ENCODE results near the gene NCK1.
A peak's percentile ranks its signal among the peaks of the same experiment; 100 is the strongest.

The NCK1 gene

DNA sequence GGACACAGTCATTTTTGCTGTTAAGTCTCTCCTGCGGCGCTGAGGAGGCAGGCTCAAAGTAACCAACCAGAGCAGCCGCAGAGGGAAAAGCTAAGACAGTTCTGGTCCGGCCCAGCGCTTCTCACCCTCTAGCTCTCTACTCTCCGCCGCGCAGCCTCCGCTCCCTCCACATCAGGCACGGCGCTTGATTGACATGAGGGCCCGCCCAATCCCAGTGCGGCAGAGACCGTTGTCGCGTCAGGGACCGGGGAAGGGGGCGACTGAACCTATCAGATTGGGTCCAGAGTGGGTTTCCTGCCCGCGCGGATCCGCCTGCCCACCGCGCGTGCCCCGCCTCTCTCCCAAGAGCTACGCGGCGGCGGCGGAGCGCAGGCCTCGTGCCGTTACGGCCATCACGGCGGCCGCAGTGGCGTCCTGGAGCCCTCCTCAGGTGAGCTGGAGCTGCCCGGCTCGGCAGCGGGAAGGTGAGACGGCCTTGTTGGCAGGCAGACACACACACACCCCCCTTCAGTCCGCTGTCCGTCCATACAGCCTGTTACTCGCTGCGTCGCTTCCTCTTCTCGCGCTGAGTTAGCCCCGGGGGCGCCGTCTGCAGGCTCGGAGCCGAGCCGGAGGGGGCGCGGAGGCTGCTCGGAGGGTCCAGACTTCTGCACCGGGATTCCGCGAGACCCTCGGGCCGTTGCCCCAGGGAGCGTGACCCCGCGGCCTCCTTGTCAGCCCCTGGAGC lies at the start of gene NCK1:
Gene NCK1, plus strand, starts transcription at position 319 of the 727 bp plus-strand sequence. CDS start 65,794 bp downstream, outside the sequence.
- DNase-seq, result peak; percentile 99

DNA sequence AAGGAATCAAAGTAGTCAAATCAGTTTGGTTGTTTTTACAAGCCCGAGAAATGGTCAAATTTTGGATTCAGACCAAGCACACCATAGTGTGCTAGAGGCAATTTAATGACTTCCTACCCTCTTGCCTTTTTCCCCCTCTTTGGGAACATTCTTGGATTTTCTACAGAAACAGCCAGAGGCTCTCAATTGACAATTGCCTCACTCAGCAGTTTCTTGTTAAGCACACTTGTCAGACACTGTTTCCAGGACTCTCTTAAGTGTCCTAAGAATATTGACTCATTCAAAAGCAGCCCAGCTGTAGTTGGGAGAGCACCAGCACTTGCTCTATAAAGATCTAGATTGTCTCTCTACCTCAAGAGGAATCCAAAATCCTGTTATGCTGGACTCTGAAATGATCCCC lies 44.6 kb upstream of the NCK1 start:
- DNase-seq, result no peak

DNA sequence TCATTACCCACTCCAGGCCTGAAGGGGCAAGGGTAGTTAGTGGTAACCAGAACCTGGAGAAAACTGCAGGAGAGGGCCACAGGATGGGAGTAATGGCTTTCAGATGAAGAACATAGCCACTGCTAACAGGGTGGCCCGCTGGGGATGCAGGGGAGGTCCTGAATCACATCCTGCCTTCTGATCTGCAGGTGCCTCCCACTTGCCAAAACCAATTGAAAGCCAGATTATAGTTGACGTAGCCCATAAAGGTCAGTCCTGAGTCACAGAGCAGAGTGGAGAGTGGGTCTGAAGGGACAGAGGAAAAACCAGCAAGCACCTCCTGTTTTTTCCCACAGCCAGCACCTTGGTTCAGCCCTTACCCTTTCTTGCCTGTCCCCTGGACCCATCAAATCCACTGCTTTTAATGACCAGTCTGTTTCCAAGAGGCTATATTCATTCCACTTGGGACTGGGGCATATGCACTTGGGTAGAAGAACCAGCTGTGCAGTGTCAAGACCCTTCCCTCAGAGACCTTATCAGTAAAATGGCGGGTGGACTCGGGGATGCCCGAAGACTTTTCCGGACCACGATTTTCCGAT lies 43.7 kb upstream of the NCK1 start:
- DNase-seq, result no peak

DNA sequence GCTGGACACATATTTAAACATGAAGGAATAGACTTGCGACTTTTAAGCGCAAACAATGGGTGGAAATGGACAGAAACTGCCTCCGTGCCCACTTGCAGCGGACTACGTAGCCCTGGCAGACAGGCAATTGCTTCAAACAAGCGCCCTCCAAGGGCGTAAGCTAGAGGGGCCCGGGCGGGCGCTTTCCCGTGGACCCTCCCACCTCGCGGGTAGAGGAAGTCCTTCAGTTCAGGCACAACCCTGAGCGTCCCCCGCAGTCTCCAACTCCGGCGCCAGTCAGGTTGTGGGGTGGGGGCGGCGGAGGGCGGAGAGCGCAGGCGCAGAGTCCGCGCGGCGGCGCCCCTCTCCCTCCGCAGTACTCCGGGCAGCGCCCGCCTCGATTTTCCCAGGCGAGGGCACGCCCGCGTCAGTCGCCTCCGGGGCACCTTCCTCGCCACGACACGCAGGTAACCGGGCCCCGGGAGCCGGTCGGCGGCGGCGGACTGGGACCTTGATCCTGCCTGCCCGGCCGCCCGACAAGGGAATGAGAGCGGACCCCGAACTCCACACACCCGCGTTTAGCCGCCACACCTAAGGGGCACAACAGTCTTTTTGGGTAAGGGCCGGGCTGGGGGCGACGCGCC lies 43.1 kb upstream of the NCK1 start, which contains the start of gene SLC35G2:
Gene SLC35G2, plus strand, starts transcription at position 358 of the 623 bp plus-strand sequence. CDS start 35,335 bp downstream, outside the sequence.
- peak; percentile 71 for DNase-seq

DNA sequence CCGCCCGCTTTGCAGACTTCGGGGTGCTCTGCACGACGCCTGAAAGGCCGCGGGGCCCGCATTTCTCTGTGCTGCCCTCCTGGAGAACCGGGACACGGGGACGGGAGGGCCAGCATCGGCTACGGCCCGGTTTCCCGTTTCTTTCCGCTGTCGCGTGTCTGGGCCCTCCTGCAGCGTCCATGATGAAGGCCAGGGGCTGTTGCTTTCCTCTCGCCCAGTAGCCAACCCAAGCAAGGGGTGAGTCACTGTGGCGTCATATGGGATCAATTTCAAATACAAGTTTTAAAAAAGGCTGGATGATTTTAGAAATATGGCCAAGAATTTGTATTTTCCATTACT lies 42.6 kb upstream of the NCK1 start:
- DNase-seq, result peak; percentile 63

DNA sequence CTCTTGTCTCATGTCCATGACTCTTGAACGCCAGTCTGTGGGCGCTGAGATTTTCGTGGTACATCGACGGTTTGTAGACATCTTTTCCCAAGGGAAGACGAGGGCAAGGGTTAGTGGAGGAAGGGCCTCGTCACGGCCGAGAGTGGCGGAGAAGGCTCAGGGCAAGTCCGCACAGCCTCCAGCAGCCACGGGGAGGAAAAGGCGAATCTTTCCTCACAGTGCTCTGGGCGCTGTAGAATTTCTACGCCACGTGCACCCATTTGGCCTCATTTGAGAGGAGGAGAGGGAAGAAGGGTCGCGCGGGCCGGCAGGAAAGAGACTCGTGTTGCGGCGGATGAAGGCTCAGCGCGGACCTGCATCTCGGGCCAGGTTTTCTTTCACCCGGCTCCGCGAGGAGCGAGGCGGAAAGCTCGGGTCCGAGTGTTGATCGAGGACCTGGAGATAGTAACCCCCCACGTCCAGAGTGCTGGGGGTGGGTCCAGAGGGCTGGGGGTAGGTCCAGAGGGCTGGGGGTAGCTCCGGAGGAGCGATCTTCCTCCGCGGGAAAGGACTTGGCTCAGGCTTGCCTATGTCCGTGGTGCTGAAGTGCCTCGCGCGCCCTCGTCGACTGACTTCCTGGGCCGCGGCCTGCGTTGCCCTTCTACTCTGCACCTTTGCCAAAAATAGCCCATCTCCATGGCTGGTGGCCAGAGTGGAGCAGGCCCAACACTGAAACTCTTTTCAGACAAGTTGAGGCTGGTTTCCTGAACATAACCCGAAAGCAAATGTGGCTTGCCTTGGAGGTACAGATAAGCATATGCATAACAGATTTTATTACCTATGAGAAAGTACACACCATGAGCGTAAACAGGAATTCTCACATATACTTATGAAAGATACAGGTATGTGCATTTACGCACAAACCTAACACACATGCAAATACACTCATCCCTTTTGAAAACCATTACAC lies 42.0 kb upstream of the NCK1 start:
- peak; percentile 75 for DNase-seq

DNA sequence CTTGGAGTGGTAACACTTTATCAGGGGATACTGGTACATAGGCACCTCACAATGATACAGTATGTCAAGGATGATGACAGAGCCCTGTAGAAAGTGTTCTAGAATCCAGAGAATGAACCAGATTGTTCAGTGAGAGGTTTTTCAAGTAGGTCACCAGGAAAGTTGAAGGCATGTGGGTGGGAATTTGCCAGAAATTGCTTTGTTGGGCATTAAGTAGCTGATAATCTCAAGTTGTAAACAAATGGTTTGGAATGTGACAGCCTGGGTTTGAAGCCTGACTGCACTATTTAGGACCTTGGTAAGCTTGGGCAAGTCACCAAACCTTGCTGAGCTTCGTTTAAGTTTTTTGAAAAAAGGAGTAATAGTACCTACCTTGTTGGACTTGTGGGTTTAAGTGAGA lies 30.5 kb upstream of the NCK1 start:
- no peak for DNase-seq

DNA sequence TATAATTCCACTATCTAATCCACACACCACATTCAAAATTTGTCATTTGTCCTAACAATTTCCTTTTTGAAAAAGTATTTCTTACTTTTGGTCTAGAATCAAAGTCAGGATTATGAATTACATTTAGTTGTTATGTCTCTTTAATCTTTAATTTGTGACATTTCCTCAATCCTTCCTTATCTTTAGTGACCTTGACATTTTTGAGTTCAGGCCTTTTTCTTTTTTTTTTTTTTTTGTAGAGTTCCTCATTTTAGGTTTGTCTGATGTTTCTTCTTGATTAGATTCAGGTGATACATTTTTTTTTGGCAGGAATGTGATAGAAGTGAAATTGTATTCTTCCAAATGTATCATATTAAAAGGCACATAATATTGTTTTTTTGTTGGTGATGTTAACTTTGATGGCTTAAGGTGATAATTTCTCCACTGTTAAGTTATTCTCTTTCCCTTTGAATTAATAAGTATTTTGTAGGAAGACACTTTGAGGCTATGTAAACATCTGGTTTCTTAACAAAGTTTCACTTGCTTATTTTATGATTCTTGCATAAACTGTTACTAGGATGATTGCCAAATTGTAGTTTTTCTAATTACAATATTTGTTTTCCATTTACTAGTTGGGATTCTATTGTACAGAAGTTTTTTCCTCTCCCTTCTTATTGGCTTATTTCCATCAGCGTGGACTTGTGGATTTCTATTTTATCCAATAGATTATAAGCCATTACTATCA lies 26.8 kb upstream of the NCK1 start:
- DNase-seq, result no peak

DNA sequence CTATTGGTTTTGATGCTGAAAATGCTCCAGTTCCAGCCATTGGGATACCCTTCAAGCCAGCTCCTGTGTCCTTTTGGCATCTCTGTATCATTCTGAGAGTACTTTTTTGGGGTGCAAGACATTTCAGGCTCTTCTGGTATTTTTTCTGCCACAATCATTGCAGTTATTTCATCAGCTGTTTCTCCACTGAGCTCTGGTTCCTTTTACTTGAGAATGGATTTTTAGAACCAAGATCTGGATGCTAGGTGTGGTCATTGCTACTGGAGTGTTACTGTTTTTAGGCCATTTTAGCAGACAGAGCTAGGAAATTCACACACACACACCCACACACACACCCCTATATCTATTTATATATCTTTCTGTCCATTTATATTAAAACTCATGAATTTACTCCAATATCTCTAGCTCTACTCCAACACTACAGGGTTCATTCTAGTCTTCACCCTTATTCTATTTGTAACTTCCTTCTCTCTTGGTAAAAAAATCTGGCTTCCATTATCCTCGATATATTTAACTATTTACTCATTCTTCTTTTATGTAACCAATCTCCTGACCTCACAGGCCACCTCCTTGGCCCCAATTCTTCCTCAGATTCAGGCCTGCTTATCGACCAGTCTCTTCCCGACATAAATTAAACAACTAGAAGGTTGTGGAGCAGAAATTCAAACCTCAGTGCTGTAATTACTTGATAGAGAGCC lies 26.0 kb upstream of the NCK1 start:
- DNase-seq, result no peak

DNA sequence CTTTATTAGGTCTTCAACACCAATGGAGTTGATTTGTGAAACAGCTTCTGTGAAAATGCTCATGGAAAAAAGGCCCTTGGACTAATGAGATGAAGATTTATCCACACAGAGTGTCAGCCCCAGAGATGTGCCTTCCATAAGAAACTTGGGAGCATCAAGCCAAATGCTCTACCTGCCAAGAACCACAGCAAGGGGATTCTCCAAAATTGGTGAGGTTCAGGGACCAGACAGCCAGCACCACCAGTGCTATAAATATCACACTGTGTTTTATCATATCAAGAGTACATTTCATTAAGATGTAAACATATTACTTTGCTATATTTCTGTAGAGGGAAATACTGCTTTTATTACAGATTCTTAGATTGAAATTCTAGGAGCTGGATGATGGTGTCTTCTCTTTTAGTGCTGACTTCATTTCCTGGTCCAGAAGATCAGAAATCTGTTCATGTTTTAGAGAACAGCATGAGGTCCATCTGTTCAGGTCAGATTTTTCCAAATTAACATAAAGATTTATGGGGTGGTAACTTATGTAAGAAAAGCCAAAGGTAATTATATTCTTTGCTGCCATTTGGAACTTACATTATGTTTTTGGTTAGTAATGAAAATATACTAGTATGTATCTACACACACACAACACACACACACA lies 25.4 kb upstream of the NCK1 start:
- no peak for DNase-seq

DNA sequence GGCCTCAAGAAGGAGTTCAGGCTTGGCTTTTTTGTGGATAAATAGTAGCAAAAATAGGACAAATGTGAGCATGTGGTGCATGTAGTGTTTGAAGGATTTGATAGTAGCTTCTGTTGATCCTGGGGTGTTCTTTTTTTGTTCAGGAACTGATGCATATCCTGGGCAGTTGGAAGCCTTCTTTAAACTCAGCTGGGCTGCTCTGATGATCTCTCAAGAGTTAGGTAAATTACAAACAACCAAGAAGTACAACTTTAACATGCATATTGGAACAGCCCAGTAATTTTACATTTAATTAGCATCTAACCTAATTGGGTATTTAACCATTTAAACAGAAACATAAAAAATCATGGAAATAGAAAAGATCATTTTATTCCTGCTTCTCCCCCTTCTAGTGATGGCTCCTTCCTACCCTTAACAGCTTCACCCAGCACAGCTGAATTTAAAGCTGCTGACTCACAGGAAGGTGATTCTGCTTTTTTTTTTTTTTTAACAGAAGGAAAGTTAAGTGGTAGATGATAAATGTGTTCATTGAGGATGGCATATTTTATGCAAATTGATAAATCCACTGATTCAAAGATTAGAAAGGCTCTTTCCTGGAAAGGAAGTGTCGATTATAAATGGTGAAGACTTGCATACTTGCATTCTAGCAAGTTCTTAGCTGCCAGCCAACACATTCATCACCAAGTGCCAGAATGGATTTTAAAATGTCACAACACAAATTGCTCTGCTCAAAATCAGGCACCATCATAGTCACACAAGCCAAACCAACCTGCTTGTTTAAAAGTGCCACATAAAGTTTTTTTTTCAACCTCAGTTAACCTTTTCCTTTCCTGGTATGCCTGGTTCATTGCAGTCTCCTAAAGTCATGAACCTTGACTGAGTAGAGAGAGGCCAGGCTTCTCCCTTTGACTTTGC lies 23.1 kb upstream of the NCK1 start:
- DNase-seq, result no peak

DNA sequence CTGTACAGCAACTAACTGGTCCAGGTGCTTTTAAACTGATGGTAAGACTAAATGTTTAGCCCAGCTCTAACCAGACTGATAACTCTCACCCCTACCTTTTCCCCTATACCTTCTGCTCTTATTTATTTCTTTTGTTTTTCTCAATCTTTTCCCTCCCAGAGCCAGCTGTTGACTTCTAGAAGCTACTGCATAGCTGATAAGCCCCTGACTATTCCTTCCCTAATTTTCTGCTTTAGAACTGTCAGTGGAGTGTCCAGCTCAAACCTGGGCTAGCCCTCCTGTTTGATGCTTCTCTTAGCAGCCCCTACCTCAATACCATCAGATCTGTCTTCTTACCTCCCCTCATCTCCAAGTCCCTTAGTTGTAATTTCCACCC lies 22.5 kb upstream of the NCK1 start:
- no peak for DNase-seq

DNA sequence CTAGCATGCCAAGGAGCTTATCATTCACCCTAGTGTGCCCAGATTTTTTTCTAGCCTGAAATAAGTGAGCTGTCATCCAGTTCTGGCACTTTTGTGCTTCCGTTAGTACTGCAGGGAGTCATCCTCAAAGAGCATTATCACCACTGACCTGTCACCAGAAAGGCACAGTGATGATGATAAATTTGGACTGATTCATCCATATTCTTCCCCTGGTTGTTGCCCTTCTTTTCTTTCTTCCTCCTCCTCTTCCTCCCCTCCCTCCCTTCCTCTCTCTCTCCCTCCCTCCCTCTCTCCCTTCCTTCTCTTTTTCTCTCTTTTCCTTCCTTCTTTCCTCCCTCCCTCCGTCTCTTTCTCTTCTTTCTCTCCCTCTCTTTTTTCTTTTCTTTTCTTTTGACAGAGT lies 21.8 kb upstream of the NCK1 start:
- no peak for DNase-seq

DNA sequence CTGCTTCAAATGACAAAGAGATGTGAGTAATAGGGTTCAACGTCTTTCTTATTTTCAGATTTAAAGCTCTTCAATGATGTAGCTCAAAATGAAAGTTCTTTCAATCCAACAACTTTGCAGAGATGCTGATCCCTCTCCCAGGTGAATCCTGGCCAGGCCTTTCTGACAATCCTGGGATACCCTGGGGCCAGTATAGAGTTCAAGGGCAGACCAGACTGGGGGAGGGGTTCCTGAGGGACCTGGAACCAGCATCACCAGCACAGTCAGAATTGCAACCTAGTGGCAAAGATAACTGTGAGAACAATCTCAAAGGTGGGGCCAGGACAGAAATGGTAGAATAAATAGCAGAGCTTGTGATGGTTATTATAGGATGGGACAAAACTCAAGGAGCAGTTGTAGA lies 19.7 kb upstream of the NCK1 start:
- DNase-seq, result no peak

DNA sequence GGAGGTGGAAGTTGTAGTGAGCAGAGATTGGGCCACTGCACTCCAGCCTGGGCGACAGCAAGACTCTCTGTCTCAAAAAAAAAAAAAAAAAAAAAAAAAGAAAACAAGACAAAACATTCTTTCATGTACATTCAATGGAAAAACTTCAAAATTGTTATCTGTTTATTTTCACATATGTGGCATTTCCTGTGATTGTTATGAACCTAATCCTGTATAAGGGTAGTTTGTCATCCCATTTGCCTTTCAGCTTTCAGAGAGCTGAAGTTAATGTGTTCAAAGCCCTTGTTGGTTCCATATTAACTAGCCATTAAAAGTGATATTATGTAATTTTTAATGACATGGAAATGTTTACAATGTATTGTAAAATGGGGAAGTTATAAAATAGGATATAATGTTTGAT lies 17.3 kb upstream of the NCK1 start:
- DNase-seq, result no peak

DNA sequence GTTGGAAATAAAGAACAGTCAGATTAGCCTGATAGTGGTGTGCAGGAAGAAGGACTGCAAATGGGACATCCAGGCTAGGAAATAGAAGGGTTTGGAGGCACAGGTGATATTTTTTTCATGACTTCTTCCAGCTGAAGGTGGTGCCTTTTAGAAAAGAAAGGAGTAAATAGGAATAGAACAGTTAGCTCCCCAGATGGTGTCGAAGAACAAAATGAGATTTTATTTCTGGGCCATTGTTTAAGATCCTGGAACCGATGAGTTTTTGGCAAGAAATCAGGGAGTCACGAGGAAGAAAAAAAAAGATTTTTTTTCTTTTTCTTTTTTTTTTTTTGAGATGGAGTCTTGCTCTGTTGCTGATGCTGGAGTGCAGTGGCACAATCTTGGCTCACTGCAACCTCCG lies 9.8 kb upstream of the NCK1 start:
- no peak for DNase-seq

DNA sequence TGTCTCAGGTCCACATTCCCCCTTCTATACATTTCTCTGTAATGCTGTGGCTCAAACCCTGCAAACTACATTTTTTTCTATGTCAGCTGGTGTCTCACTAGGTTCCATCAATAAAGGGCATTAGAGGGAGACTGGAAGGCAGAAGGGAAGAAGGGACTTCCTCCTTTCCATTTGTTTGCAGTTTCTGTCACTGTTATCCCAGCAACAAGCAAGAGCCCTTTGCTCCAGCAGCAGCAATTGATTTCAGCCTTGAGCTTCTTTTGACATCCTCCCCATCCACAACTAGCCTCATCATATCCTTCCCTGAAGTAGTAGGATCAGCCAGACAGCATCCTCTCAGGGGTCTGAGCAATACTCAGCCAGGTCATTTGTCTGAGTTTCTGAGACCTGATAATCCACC lies 5.3 kb upstream of the NCK1 start:
- DNase-seq, result no peak

DNA sequence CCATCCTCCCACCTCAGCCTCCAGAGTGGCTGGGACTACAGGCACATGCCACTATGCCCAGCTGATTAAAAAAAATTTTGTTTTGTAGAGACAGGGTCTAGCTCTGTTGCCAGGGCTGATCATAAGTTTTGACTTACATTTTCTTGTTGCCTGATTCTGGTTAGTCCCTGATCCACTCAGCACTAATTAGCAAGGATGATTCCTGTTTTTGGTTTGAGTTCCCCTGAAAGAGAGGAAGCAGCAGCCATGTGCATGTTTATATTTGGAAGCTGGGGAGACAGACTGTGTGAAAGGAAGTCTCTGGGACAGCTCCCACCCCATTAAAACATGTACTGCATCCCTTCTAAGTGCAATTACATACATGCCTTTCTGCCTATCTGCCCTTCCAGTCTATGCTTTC lies 3.6 kb upstream of the NCK1 start:
- no peak for DNase-seq

DNA sequence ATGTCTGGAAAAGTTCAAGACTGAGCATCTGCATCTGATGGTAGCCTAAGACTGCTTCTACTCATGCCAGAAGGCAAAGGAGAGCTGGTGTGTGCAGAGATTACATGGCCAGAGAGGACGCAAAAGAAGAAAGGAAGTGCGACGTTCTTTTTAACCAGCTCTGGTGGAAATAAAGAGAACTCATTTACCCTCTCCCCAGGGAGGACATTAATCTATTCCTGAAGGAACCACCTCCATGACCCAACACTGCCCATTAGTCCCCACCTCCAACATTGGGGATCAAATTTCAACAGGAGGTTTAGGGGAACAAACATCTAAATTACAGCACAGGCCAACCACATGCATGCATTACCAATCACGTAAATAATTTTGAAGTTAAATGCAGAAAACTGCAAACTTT lies 1.5 kb upstream of the NCK1 start:
- no peak for DNase-seq

DNA sequence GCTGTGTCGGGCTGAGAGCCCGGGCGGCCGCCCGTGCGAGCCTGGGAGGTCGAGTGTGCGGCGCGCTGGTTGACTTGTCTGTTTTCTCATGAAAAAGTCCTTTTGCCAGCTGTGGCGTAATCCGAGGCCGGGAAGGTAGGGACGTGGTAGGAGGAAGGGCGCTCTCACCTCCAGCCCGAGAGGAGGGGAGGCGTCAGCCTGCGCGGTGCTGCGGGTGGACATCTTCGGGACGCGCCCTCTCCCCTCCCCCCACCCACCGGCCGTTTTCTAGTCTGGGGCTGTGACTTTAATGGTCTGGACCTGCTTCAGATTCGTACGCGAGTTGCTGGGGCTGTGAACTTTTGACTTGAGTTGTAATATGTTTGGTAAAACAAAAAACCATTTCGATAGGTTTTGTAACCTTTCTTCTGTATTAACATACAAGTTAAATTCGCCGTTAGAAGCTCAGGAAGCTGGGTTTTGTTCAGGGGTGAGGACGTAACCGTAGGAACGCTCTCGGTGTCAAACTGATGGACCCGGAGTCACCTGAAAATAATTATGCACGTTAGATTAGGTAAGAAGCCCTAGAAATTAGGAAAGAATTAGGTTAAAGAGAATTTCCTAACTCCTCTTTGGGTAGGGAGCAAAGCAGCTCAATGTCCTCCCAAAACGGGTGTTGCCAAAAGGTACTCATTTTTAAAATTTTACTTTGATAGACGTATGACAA lies 762 bp downstream of the NCK1 start:
- DNase-seq, result peak; percentile 66

Data from COR-L47 (cell line).